ENCODE measurements around the gene MS4A4E.

Gene MS4A4E

GRCh38 chr11:60261014-60261413 lies 18.1 kb upstream of the MS4A4E start:
- Histone ChIP-seq H3K4me3 (ENCODE audit: low read length) (no peak overlapping the region), H3K9me3 (ENCODE audit: insufficient read depth, low read depth, low read length) (peaks cover 23% of the 10 kb centered on the region), H3K36me3 (ENCODE audit: insufficient read depth, low read length) (no peaks in the 10 kb centered on the region), H3K4me1 (ENCODE audit: insufficient read depth, low read length) (no peaks in the 10 kb centered on the region), H3K27ac (ENCODE audit: low read depth, low read length) (no peak overlapping the region), H3K9ac (ENCODE audit: low read depth, low read length) (no peak overlapping the region), H3K27me3 (ENCODE audit: insufficient read depth, low read length) (no peaks in the 10 kb centered on the region)
- 95% methylated on average over 4 of the region's 4 CpGs for WGBS

DNA sequence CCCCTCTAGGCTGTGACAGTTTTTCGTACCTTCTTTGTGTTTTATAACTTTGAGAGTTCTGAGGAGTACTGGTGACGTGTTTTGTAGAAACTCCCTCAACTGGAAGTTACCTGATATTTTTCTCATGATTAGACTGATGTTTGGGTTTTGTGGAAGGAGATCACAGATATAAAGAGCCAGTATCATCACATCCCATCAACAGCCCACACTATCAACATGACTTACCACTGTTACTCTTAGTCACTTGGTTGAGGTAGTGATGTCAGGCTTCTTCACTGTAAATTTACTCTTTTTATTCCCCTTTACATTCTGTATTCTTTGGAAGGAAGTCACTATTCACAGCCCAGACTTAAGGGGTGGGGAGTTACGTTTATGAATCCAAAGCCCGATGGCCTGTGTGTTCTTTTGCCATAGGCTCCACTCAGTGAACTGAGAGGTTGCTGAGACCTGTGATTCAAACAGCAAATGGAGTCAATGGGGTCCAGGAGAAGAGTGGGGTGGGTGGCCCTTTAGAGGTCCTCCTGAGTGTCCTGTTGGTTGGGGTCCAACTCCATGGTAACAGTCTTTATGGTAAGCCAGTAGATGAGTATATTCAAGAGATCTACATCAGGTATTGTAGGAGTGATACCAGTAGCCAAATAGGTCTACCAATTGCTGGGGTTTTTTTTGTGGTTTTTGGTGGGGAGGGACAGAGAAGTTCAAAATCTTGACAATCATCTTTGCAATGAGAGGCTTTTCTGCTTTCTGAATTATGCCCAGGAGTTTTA lies 15.2 kb upstream of the MS4A4E start:
- no peaks in the 10 kb centered on the region for H3K36me3 ChIP-seq (ENCODE audit: insufficient read depth, low read length)
- no peaks in the 10 kb centered on the region for H3K27me3 ChIP-seq (ENCODE audit: insufficient read depth, low read length)
- no peak overlapping the region for H3K9ac ChIP-seq (ENCODE audit: low read depth, low read length)
- H3K4me1 ChIP-seq (ENCODE audit: insufficient read depth, low read length) = no peaks in the 10 kb centered on the region
- no peak overlapping the region for H3K27ac ChIP-seq (ENCODE audit: low read depth, low read length)
- 90% methylated on average over 3 of the region's 4 CpGs for WGBS
- H3K9me3 ChIP-seq (ENCODE audit: insufficient read depth, low read depth, low read length) = peaks cover 41% of the 10 kb centered on the region
- no peak overlapping the region for H3K4me3 ChIP-seq (ENCODE audit: low read length)

- WGBS = 86% methylated on average over 2 of the region's 2 CpGs
- Histone ChIP-seq H3K9ac (ENCODE audit: low read depth, low read length) (no peak overlapping the region), H3K27ac (ENCODE audit: low read depth, low read length) (no peak overlapping the region), H3K27me3 (ENCODE audit: insufficient read depth, low read length) (no peaks in the 10 kb centered on the region), H3K36me3 (ENCODE audit: insufficient read depth, low read length) (no peaks in the 10 kb centered on the region), H3K4me3 (ENCODE audit: low read length) (no peak overlapping the region), H3K4me1 (ENCODE audit: insufficient read depth, low read length) (no peaks in the 10 kb centered on the region), H3K9me3 (ENCODE audit: insufficient read depth, low read depth, low read length) (peaks cover 19% of the 10 kb centered on the region)
Observed at GRCh38 chr11:60252213-60253108, 9.5 kb upstream of the MS4A4E start.

DNA sequence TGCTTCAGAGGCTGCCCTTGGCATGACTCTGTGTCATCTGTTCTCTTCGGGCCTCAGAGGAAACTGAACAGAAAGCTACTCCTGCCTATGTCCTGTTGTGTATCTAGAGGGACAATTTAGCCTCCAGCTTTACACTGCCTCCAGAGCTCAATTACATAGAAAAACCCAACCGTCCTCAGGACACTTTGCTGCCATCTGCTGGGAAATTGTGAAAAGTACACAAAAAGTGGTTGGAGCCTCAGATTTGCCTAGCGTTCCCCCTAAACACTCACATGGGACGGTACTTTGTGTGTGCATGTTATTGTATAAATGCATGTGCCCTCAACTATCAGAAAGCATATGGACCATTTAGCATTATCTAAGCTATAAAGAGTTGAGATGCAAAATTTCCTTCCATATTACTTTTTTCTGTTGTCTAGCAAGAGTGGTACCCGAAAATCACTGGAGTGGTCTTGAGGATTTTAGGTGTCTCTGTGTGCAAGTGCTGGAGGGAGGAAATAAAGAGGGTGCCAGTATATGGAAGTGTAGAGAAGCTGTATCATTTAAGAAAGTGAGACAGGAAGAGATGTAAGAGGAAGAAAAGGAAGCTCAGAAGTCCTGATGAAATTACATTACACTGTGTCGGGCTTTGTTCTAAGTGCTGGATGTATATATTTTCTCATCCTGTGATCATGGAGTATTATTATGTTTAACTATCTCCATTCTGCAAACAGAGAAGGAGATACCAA lies 8.7 kb upstream of the MS4A4E start:
- Histone ChIP-seq H3K27me3 (ENCODE audit: insufficient read depth, low read length) (no peaks in the 10 kb centered on the region), H3K4me3 (ENCODE audit: low read length) (no peak overlapping the region), H3K36me3 (ENCODE audit: insufficient read depth, low read length) (no peaks in the 10 kb centered on the region), H3K9ac (ENCODE audit: low read depth, low read length) (no peak overlapping the region), H3K9me3 (ENCODE audit: insufficient read depth, low read depth, low read length) (peaks cover 19% of the 10 kb centered on the region), H3K4me1 (ENCODE audit: insufficient read depth, low read length) (no peaks in the 10 kb centered on the region), H3K27ac (ENCODE audit: low read depth, low read length) (no peak overlapping the region)
- WGBS = 62% methylated on average over 4 of the region's 6 CpGs

- WGBS = 100% methylated on average over 3 of the region's 3 CpGs
- H3K9ac ChIP-seq (ENCODE audit: low read depth, low read length) = no peak overlapping the region
- no peaks in the 10 kb centered on the region for H3K9me3 ChIP-seq (ENCODE audit: insufficient read depth, low read depth, low read length)
- no peaks in the 10 kb centered on the region for H3K36me3 ChIP-seq (ENCODE audit: insufficient read depth, low read length)
- H3K27ac ChIP-seq (ENCODE audit: low read depth, low read length) = no peak overlapping the region
- H3K27me3 ChIP-seq (ENCODE audit: insufficient read depth, low read length) = no peaks in the 10 kb centered on the region
- H3K4me3 ChIP-seq (ENCODE audit: low read length) = no peak overlapping the region
- H3K4me1 ChIP-seq (ENCODE audit: insufficient read depth, low read length) = no peaks in the 10 kb centered on the region
Observed at GRCh38 chr11:60241786-60242185, 1.2 kb downstream of the MS4A4E start.

GRCh38 chr11:60240662-60241061 lies 2.3 kb downstream of the MS4A4E start:
- H3K9ac ChIP-seq (ENCODE audit: low read depth, low read length) = no peak overlapping the region
- H3K27ac ChIP-seq (ENCODE audit: low read depth, low read length) = no peak overlapping the region
- no peaks in the 10 kb centered on the region for H3K27me3 ChIP-seq (ENCODE audit: insufficient read depth, low read length)
- no peaks in the 10 kb centered on the region for H3K9me3 ChIP-seq (ENCODE audit: insufficient read depth, low read depth, low read length)
- no peak overlapping the region for H3K4me3 ChIP-seq (ENCODE audit: low read length)
- no peaks in the 10 kb centered on the region for H3K36me3 ChIP-seq (ENCODE audit: insufficient read depth, low read length)
- no peaks in the 10 kb centered on the region for H3K4me1 ChIP-seq (ENCODE audit: insufficient read depth, low read length)
- WGBS = 91% methylated on average over 4 of the region's 5 CpGs

DNA sequence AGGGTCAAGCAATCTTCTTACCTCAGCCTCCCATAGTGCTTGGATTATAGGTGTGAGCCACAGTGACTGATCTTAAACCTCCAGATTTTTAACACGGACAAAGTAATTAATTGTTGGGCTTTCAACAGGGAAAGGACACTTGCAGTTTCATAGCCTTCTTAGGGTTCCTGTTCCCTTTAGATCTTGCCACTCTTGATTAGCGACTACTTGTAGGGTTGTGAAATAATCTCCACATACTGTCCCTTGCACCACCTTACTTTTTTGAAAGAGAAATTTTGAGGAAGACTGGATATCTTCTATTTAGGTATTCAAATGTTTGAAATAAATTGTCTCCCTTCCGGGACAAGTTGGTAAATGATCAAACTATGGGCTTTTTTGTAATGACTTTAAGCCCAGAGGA lies 7.6 kb downstream of the MS4A4E start:
- no peaks in the 10 kb centered on the region for H3K9me3 ChIP-seq (ENCODE audit: insufficient read depth, low read depth, low read length)
- WGBS = 91% methylated on average over 3 of the region's 3 CpGs
- no peak overlapping the region for H3K27ac ChIP-seq (ENCODE audit: low read depth, low read length)
- no peak overlapping the region for H3K4me3 ChIP-seq (ENCODE audit: low read length)
- no peak overlapping the region for H3K9ac ChIP-seq (ENCODE audit: low read depth, low read length)
- no peaks in the 10 kb centered on the region for H3K27me3 ChIP-seq (ENCODE audit: insufficient read depth, low read length)
- H3K36me3 ChIP-seq (ENCODE audit: insufficient read depth, low read length) = no peaks in the 10 kb centered on the region
- H3K4me1 ChIP-seq (ENCODE audit: insufficient read depth, low read length) = no peaks in the 10 kb centered on the region

DNA sequence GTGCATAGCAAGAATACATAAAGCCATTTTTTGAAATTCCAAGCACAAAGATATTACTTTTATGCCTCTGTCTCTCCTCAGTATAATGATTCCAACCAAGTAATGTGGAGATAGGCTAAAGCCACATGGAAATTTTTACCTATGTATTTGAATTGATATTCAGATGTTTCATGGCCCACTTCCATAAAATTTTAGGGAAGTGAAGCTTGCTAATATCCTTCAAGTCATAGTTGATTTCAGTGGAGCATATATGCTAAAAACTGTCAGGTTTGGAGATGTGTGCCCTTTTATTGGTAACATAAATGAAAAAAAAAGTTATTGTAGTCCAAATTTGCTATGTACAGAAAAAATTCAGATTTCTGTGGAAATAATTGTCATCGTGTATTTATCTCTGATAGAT lies 12.3 kb downstream of the MS4A4E start:
- WGBS = no CpG with 5 or more reads among the region's 1 CpG

DNA sequence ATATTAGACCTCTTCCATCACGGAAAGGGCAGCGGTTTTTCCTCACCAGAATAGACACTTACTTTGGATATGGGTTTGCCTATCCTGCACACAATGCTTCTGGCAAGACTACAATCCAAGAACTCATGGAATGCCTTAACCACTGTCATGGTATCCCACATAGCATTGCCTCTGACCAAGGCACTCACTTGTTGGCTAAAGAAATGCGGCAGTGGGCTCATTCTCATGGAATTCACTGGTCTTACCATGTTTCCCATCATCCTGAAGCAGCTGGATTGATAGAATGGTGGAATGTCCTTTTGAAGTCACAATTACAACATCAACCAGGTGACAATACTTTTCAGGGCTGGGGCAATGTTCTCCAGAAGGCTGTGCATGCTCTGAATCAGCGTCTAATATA lies 20.8 kb downstream of the MS4A4E start:
- H3K4me1 ChIP-seq (ENCODE audit: insufficient read depth, low read length) = no peaks in the 10 kb centered on the region
- H3K27me3 ChIP-seq (ENCODE audit: insufficient read depth, low read length) = no peaks in the 10 kb centered on the region
- no peak overlapping the region for H3K4me3 ChIP-seq (ENCODE audit: low read length)
- H3K9ac ChIP-seq (ENCODE audit: low read depth, low read length) = no peak overlapping the region
- no peak overlapping the region for H3K27ac ChIP-seq (ENCODE audit: low read depth, low read length)
- H3K36me3 ChIP-seq (ENCODE audit: insufficient read depth, low read length) = no peaks in the 10 kb centered on the region
- WGBS = 95% methylated on average over 4 of the region's 4 CpGs
- no peaks in the 10 kb centered on the region for H3K9me3 ChIP-seq (ENCODE audit: insufficient read depth, low read depth, low read length)

More for the DNA sequence above, 12.3 kb downstream of the MS4A4E start:
- H3K27ac ChIP-seq (ENCODE audit: low read depth, low read length) = no peak overlapping the region
- no peak overlapping the region for H3K9ac ChIP-seq (ENCODE audit: low read depth, low read length)
- H3K4me3 ChIP-seq (ENCODE audit: low read length) = no peak overlapping the region
- no peaks in the 10 kb centered on the region for H3K27me3 ChIP-seq (ENCODE audit: insufficient read depth, low read length)
- H3K9me3 ChIP-seq (ENCODE audit: insufficient read depth, low read depth, low read length) = no peaks in the 10 kb centered on the region
- no peaks in the 10 kb centered on the region for H3K36me3 ChIP-seq (ENCODE audit: insufficient read depth, low read length)
- no peaks in the 10 kb centered on the region for H3K4me1 ChIP-seq (ENCODE audit: insufficient read depth, low read length)

- Histone ChIP-seq H3K36me3 (ENCODE audit: insufficient read depth, low read length) (no peaks in the 10 kb centered on the region), H3K4me3 (ENCODE audit: low read length) (no peak overlapping the region), H3K4me1 (ENCODE audit: insufficient read depth, low read length) (no peaks in the 10 kb centered on the region), H3K27me3 (ENCODE audit: insufficient read depth, low read length) (no peaks in the 10 kb centered on the region), H3K9me3 (ENCODE audit: insufficient read depth, low read depth, low read length) (no peaks in the 10 kb centered on the region), H3K27ac (ENCODE audit: low read depth, low read length) (no peak overlapping the region), H3K9ac (ENCODE audit: low read depth, low read length) (no peak overlapping the region)
- 60% methylated on average over 3 of the region's 3 CpGs for WGBS
Observed at GRCh38 chr11:60221692-60222091, 21.2 kb downstream of the MS4A4E start.

DNA sequence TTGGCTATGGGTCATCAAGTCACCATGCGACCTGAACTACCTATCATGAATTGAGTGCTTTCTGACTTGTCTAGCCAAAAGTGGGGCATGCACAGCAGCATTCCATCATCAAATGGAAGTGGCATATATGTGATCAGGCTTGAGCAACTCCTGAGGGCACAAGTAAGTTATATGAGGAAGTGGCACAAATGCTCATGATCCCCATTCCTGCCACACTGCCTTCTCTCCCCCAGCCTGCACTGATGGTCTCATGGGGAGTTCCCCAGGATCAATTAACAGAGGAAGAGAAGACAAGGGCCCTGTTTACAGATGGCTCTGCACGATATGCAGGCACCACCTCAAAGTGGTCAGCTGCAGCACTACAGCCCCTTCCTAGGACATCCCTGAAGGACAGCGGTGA lies 21.8 kb downstream of the MS4A4E start:
- H3K4me1 ChIP-seq (ENCODE audit: insufficient read depth, low read length) = no peaks in the 10 kb centered on the region
- H3K36me3 ChIP-seq (ENCODE audit: insufficient read depth, low read length) = no peaks in the 10 kb centered on the region
- no peaks in the 10 kb centered on the region for H3K27me3 ChIP-seq (ENCODE audit: insufficient read depth, low read length)
- no peak overlapping the region for H3K4me3 ChIP-seq (ENCODE audit: low read length)
- whole genome bisulfite sequencing = 93% methylated on average over 3 of the region's 3 CpGs
- H3K27ac ChIP-seq (ENCODE audit: low read depth, low read length) = no peak overlapping the region
- H3K9ac ChIP-seq (ENCODE audit: low read depth, low read length) = no peak overlapping the region
- no peaks in the 10 kb centered on the region for H3K9me3 ChIP-seq (ENCODE audit: insufficient read depth, low read depth, low read length)
